ENCODE results near the gene XPA.
"Not testable (repeated sequence)": the region's sequence is repeated elsewhere in the genome, so short reads cannot be mapped to it uniquely, and the experiment has no call there.

Gene XPA

GRCh38 chr9:97711223-97711626, 14.1 kb upstream of the XPA start:
- peaks cover 42% of the 10 kb centered on the region for H3K27me3 Mint-ChIP-seq
- H3K9me3 Mint-ChIP-seq: no peaks in the 10 kb centered on the region
- H3K27ac Mint-ChIP-seq: no peak overlapping the region
- no peak overlapping the region for H3K4me3 Mint-ChIP-seq
- no peak for ATAC-seq
- H3K4me1 Mint-ChIP-seq: peaks cover 6% of the 10 kb centered on the region
- H3K36me3 Mint-ChIP-seq: no peaks in the 10 kb centered on the region

- no peak overlapping the region for H3K4me3 Mint-ChIP-seq
- no peaks in the 10 kb centered on the region for H3K9me3 Mint-ChIP-seq
- ATAC-seq: peak; percentile 80
- H3K4me1 Mint-ChIP-seq: peaks cover 6% of the 10 kb centered on the region
- H3K27ac Mint-ChIP-seq: no peak overlapping the region
- H3K36me3 Mint-ChIP-seq: no peaks in the 10 kb centered on the region
- peaks cover 42% of the 10 kb centered on the region for H3K27me3 Mint-ChIP-seq
Observed at GRCh38 chr9:97710356-97711222, 13.4 kb upstream of the XPA start.

DNA sequence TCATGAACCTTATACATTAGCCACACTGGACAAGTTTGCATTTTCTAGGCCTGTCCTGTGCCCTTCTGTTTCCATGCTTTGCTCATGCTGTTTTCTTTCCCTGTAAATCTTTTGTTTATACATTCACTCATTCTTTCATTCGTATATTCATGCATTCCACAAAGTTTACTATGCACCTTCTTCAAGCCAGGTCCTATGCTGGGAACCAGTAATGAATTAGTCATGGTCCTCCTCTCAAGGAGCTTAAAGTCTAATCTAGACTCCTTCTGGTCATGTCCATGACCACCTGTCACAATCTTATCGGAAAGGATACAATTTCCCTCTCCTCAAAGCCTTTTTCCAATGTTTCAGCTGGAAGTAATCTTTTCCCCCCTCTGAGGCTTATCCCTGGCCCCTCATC, 9.1 kb upstream of the XPA start:
- Mint-ChIP-seq H3K36me3 (no peaks in the 10 kb centered on the region), H3K27me3 (peaks cover 37% of the 10 kb centered on the region), H3K9me3 (no peaks in the 10 kb centered on the region), H3K27ac (no peak overlapping the region), H3K4me1 (peaks cover 6% of the 10 kb centered on the region), H3K4me3 (no peak overlapping the region)
- ATAC-seq: no peak

DNA sequence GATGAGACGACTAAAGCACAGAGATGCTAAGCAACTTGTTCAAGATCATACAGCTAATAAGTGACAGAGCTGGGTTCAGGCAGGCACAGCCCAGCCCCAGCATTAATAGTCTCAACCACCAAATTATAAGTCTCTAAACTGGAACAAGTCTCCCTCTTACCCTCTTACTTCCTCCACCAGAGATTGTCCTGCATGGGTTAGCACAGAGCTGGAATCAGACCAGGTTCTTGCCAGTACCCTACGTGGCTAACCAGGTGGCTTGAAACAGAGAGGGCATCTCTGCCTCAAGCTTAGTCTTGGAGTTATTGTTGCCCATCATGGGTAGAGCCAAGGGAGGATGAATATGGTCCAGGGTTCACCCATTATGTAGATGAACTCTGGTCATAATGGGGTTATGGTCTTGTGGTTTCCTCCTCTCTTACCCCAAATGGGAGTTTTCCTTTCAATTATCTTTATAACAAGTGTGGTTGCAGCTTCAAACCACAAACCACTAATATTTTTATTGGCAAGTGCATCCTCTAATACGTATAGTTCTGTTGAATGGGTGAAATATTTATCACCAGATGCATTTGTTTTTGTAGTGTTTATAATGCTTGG, 8.3 kb upstream of the XPA start:
- Mint-ChIP-seq H3K4me1 (no peaks in the 10 kb centered on the region), H3K36me3 (no peaks in the 10 kb centered on the region), H3K27ac (no peak overlapping the region), H3K4me3 (no peak overlapping the region), H3K27me3 (peaks cover 34% of the 10 kb centered on the region), H3K9me3 (no peaks in the 10 kb centered on the region)
- peak; percentile 39 for ATAC-seq

- Mint-ChIP-seq H3K36me3 (no peaks in the 10 kb centered on the region), H3K4me1 (peaks cover 3% of the 10 kb centered on the region), H3K4me3 (no peak overlapping the region), H3K27ac (no peak overlapping the region), H3K9me3 (no peaks in the 10 kb centered on the region), H3K27me3 (peaks cover 28% of the 10 kb centered on the region)
- ATAC-seq: no peak
Observed at GRCh38 chr9:97704851-97705250, 7.7 kb upstream of the XPA start.

- Mint-ChIP-seq H3K36me3 (no peaks in the 10 kb centered on the region), H3K27me3 (peaks cover 25% of the 10 kb centered on the region), H3K27ac (no peak overlapping the region), H3K4me3 (no peak overlapping the region), H3K4me1 (peaks cover 8% of the 10 kb centered on the region), H3K9me3 (no peaks in the 10 kb centered on the region)
- no peak for ATAC-seq
Observed at GRCh38 chr9:97704345-97704677, 7.2 kb upstream of the XPA start.

GRCh38 chr9:97703437-97704344, 6.6 kb upstream of the XPA start:
- H3K27ac Mint-ChIP-seq: no peak overlapping the region
- peaks cover 15% of the 10 kb centered on the region for H3K4me1 Mint-ChIP-seq
- ATAC-seq: no peak
- no peaks in the 10 kb centered on the region for H3K36me3 Mint-ChIP-seq
- no peaks in the 10 kb centered on the region for H3K9me3 Mint-ChIP-seq
- H3K4me3 Mint-ChIP-seq: no peak overlapping the region
- peaks cover 21% of the 10 kb centered on the region for H3K27me3 Mint-ChIP-seq

DNA sequence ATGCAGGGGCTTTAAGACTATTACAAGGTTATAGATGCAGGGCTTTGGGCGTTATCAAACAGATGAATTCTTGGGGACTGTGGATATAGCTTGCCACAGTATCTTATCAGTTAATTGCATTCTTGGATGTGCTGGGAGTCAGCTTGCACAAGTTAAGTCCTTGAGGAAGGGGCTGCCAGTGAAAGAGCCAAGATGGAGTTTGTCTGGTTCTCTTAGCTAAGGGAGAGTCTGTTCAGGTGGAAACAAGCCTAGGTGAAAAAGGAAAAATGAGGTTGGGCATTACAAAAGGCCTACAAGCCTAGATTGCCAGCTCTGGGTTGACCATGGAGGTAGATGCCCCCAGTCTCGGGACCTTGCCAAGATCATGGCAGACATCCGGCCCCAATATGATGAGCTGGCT, 2.7 kb upstream of the XPA start:
- peak overlapping the region; percentile 75 for H3K4me3 Mint-ChIP-seq

GRCh38 chr9:97699281-97699680, 2.1 kb upstream of the XPA start:
- ATAC-seq, H3K9me3 Mint-ChIP-seq, H3K36me3 Mint-ChIP-seq: not testable (repeated sequence)
- Mint-ChIP-seq H3K27ac (peak overlapping the region; percentile 79), H3K27me3 (peaks cover 15% of the 10 kb centered on the region), H3K4me3 (peak overlapping the region; percentile 75), H3K4me1 (peaks cover 49% of the 10 kb centered on the region)

More for the DNA sequence above, 2.7 kb upstream of the XPA start:
- not testable (repeated sequence) for H3K9me3 Mint-ChIP-seq, ATAC-seq, H3K36me3 Mint-ChIP-seq
- H3K27ac Mint-ChIP-seq: peak overlapping the region; percentile 79
- H3K4me1 Mint-ChIP-seq: peaks cover 43% of the 10 kb centered on the region
- peaks cover 15% of the 10 kb centered on the region for H3K27me3 Mint-ChIP-seq

DNA sequence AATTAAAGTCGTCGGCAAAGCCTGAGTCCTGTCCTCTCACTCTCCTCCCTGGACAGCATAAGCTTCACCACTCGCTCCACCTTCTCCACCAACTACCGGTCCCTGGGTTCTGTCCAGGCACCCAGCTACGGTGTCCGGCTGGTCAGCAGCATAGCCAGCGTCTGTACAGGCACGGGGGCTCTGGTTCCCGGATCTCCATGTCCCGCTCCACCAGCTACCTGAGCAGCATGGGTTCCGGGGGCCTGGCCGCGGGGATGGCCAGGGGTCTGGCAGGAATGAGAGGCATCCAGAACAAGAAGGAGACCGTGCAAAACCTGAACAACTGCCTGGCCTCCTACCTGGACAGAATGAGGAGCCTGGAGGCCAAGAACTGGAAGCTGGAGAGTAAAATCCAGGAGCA, 1.7 kb upstream of the XPA start:
- peaks cover 53% of the 10 kb centered on the region for H3K4me1 Mint-ChIP-seq
- no peak for ATAC-seq
- peak overlapping the region; percentile 79 for H3K27ac Mint-ChIP-seq
- no peaks in the 10 kb centered on the region for H3K9me3 Mint-ChIP-seq
- no peak overlapping the region for H3K4me3 Mint-ChIP-seq
- H3K36me3 Mint-ChIP-seq: peaks cover 3% of the 10 kb centered on the region
- H3K27me3 Mint-ChIP-seq: peaks cover 15% of the 10 kb centered on the region

GRCh38 chr9:97697837-97698236, 697 bp upstream of the XPA start:
- H3K4me1 Mint-ChIP-seq: peaks cover 59% of the 10 kb centered on the region
- ATAC-seq: no peak

DNA sequence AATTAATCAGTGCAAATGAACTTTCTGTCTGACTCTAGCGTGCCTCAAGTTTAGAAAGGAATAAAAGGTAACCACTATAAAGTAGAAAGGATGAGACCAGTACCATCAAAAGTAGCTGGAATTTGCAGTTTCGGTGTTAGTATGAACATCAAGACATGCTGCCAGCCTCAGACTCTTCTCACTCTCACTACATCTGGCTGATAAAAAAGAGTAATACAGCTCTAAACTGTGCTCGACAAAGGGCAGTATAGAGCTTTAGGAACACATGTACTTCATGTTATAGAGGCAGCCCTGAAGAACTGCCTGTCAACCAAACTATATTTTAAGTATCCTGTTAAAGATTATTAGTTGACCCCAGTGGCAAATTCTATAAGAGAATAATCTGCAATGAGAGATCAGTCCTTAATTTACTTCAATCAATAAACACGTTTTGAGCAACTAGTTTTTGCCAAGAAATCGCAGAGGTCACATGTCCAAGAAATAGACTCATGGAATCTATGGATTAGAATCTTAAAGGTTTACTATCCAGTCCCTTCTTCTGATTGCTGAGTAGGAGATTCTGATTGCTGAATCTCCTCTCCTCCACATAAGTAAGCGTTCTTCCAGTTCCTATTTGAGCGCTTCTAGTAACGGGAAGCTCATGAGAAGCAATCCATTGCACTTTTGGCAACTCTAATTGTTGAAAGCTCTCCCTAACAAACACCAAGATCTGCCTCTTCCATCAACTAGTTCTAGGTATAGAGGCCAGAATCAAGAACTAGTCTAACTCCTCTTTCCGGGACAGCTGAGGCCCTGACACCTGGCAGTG, 941 bp downstream of the XPA start:
- Mint-ChIP-seq H3K4me1 (peaks cover 59% of the 10 kb centered on the region), H3K9me3 (no peaks in the 10 kb centered on the region), H3K36me3 (peaks cover 17% of the 10 kb centered on the region), H3K27me3 (peaks cover 5% of the 10 kb centered on the region), H3K27ac (peak overlapping the region; percentile 94), H3K4me3 (peak overlapping the region; percentile 92)
- no peak for ATAC-seq

More at GRCh38 chr9:97697837-97698236, 697 bp upstream of the XPA start:
- peaks cover 15% of the 10 kb centered on the region for H3K27me3 Mint-ChIP-seq
- no peaks in the 10 kb centered on the region for H3K9me3 Mint-ChIP-seq
- H3K4me3 Mint-ChIP-seq: peak overlapping the region; percentile 92
- peaks cover 9% of the 10 kb centered on the region for H3K36me3 Mint-ChIP-seq
- peak overlapping the region; percentile 94 for H3K27ac Mint-ChIP-seq

DNA sequence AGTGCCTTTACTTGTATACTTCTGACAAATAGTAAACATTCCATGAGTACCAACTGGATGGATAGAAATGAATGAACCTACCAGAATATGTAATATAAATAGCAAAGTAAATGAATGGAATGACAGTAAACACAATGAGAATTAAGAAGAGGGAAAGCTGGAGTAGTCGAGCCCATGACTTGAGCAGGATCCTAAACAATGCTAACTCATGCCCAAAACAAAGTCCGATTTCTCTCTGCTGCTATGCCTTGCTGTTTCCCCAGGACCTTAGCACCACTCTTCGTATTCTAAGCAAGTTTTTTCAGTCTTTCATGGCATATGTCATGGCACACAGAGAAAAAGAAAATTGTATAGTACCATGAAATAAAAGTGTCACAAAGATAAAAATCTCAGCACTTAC, 1.8 kb downstream of the XPA start:
- no peaks in the 10 kb centered on the region for H3K9me3 Mint-ChIP-seq
- H3K36me3 Mint-ChIP-seq: peaks cover 19% of the 10 kb centered on the region
- no peak overlapping the region for H3K4me3 Mint-ChIP-seq
- no peaks in the 10 kb centered on the region for H3K27me3 Mint-ChIP-seq
- peaks cover 59% of the 10 kb centered on the region for H3K4me1 Mint-ChIP-seq
- no peak for ATAC-seq
- H3K27ac Mint-ChIP-seq: peak overlapping the region; percentile 94

GRCh38 chr9:97694769-97695168, 2.4 kb downstream of the XPA start:
- Mint-ChIP-seq H3K4me3 (no peak overlapping the region), H3K9me3 (no peaks in the 10 kb centered on the region), H3K4me1 (peaks cover 61% of the 10 kb centered on the region), H3K36me3 (peaks cover 25% of the 10 kb centered on the region), H3K27ac (peak overlapping the region; percentile 94), H3K27me3 (no peaks in the 10 kb centered on the region)
- ATAC-seq: no peak
